ENCODE results near the gene IMP3.

IMP3 gene

GRCh38 chr15:75591655-75592364, 48.2 kb downstream of the IMP3 start:
- 94 to 95% methylated on average over 4 of the region's 4 CpGs for WGBS, 2 experiments
- Histone ChIP-seq H3K9me3 (ENCODE audit: control insufficient read depth, low read length) (no peaks in the 10 kb centered on the region), H3K36me3 (ENCODE audit: control insufficient read depth, insufficient read depth, low read length) (peaks cover 5% of the 10 kb centered on the region), H3K4me1 (ENCODE audit: control insufficient read depth, insufficient read depth, low read length) (no peaks in the 10 kb centered on the region), H3K4me3 (ENCODE audit: insufficient read depth, low read depth, low read length) (no peak overlapping the region), H3K27ac (ENCODE audit: insufficient read depth, low read depth, low read length, poor library complexity, severe bottlenecking) (no peak overlapping the region), H3K27me3 (ENCODE audit: control insufficient read depth, insufficient read depth, low read length, poor library complexity, severe bottlenecking) (no peaks in the 10 kb centered on the region)

- Histone ChIP-seq H3K27me3 (ENCODE audit: control insufficient read depth, insufficient read depth, low read length, poor library complexity, severe bottlenecking) (no peaks in the 10 kb centered on the region), H3K4me1 (ENCODE audit: control insufficient read depth, insufficient read depth, low read length) (no peaks in the 10 kb centered on the region), H3K36me3 (ENCODE audit: control insufficient read depth, insufficient read depth, low read length) (no peaks in the 10 kb centered on the region), H3K4me3 (ENCODE audit: insufficient read depth, low read depth, low read length) (no peak overlapping the region), H3K27ac (ENCODE audit: insufficient read depth, low read depth, low read length, poor library complexity, severe bottlenecking) (no peak overlapping the region), H3K9me3 (ENCODE audit: control insufficient read depth, low read length) (no peaks in the 10 kb centered on the region)
- WGBS, 2 experiments: 94 to 100% methylated on average over 1 of the region's 2 CpGs
Measured at GRCh38 chr15:75590239-75590638, 49.8 kb downstream of the IMP3 start.

All from ectodermal cell (in vitro differentiated cells).